Right cardiac atrium (tissue), 5 donors: ENCODE results near the gene AGMO. TPM values are rescaled to one million over a fixed set of nuclear protein-coding genes. Genes with fewer than 3 reads are reported as not detected.
A peak's percentile ranks its signal among the peaks of the same experiment; 100 is the strongest.
"Not testable (repeated sequence)": the region's sequence is repeated elsewhere in the genome, so short reads cannot be mapped to it uniquely, and the experiment has no call there.

Source experiments
- ATAC-seq, 2 donors: fragments of 200-7000 bp; cut with Tn5 transposase; one replicate each; pipeline versions ENCODE4 v1.8.0 to v1.9.1; 2020; ENCODE audit warnings: moderate library complexity in 2 of 2, mild to moderate bottlenecking in 1 of 2
- DNase-seq, 3 donors: peaks; one replicate each; pipeline ENCODE4 v3.0.0-alpha.2; 2020
- H3K27ac ChIP-seq: one replicate; pipeline ENCODE4 v1.5.1; 2013; ENCODE audit warnings: mild to moderate bottlenecking, low read length, control low read depth, moderate library complexity
- H3K27me3 ChIP-seq: one replicate; pipeline ENCODE4 v1.6.1; 2013; ENCODE audit not compliant: control insufficient read depth, insufficient read depth
- H3K4me1 ChIP-seq: one replicate; pipeline ENCODE4 v1.6.1; 2013; ENCODE audit warnings: low read length; ENCODE audit not compliant: control insufficient read depth, insufficient read depth
- H3K4me3 ChIP-seq: one replicate; pipeline ENCODE4 v1.5.1; 2013; ENCODE audit warnings: low read length, control low read depth
- H3K9me3 ChIP-seq: one replicate; pipeline ENCODE4 v1.6.1; 2013; ENCODE audit warnings: low read length; ENCODE audit not compliant: control insufficient read depth
- WGBS: extraction: QIAGEN DNeasy Blood & Tissue Kit; methylation state at CpG from one replicate; pipeline ENCODE4 v1.1.7; 2013; 5-methylcytosine and 5-hydroxymethylcytosine counted together
- intact Hi-C, 4 donors: fragments of 100-400 bp; cut with DNase I; formaldehyde crosslinking; loops; one replicate each; pipeline versions ENCODE4 v1.11.0 to v1.14.0; 2022 to 2023
- polyA plus RNA-seq: library from polyadenylated mRNA; stranded (reverse); fragments of 200-250 nt; gene quantifications from one replicate; pipeline ENCODE4 v1.2.3, GENCODE V29; 2013
- total RNA-seq, 4 donors: library from RNA; stranded (reverse); fragmentation: NEBNext Ultra II Directional; extraction: Animal tissue kit (Norgen Biotek cat#: 25700); gene quantifications; one replicate each; pipeline ENCODE4 v1.2.1, GENCODE V29; 2021
- donor health status: healthy with polysubstance abuse.
- donor health status: DM: no; HTN: yes; CAD: no.
- donor health status: DM: no; HTN: no; CAD: no.
- donor health status: DM: no; HTN: yes; CAD: no; lungs with severe emphysema.
- donor health status: DM: yes; HTN: yes; CAD: no.

AGMO gene
- total and polyA plus RNA-seq, 5 donors: 0.15 to 0.29 TPM; not detected in 3

- H3K4me3 ChIP-seq: no peak overlapping the region
- no peaks in the 10 kb centered on the region for H3K27me3 ChIP-seq
- H3K27ac ChIP-seq: no peak overlapping the region
- no peaks in the 10 kb centered on the region for H3K4me1 ChIP-seq
- no peak for DNase-seq
- intact Hi-C loops: no loop called here
- 84% methylated on average over 1 of the region's 1 CpG for WGBS
- ATAC-seq: no peak
- H3K9me3 ChIP-seq: no peaks in the 10 kb centered on the region
Observed at GRCh38 chr7:15543256-15543655, 18.6 kb downstream of the AGMO start.

GRCh38 chr7:15527648-15528047 is 34.2 kb downstream of the AGMO start:
- Histone ChIP-seq H3K4me1 (no peaks in the 10 kb centered on the region), H3K9me3 (no peaks in the 10 kb centered on the region), H3K4me3 (no peak overlapping the region), H3K27me3 (no peaks in the 10 kb centered on the region), H3K27ac (no peak overlapping the region)
- intact Hi-C loops: no loop called here
- ATAC-seq (no peak), DNase-seq (no peak)

DNA sequence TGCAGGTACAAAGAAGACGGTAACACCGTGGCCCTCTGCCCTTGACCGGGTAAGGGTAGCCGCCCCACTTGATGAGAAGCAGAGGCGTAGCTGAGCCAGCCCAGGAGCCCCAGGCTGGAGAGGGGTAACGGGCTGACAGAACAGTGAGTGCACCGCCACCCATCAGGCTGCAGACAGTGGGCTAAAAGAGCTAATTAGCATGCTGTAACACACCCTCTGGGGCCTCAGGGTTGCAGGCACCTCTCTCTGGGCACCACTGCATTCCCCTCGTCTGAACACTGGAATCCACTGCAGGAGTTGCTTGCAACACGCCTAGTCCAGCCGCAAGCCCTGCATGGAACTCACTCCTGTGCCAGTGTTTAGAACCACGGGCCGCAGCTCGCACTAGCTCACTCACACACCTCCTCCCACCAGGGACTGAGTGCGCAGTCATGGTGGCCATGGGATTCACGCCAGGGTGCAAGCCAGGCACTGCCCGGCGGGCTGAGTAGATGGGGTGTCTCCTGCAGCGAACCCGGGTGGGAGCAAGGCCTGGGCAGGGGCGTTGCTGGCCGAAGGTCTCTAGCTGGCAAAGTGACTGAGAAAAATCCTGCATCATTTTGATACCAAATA is 36.1 kb downstream of the AGMO start:
- DNase-seq: no peak

DNA sequence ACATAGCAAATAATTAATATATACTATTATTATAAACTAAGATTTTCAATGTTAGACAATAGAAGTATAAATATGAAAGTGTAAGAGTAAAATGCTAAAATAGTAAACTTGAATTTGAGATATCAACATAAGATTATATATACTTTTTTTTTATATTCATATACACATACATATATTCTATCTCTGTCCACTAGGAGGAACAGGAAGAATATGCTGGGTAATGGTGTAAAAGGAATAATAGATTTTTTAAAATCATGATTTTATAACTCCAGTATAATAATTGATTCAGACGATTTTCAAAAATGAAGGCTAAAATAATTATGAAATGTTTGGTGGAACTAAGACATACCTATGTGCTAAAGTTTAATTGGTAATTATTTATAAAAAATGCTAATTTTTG is 37.7 kb downstream of the AGMO start:
- Histone ChIP-seq H3K27me3 (no peaks in the 10 kb centered on the region), H3K9me3 (no peaks in the 10 kb centered on the region), H3K27ac (no peak overlapping the region), H3K4me3 (no peak overlapping the region), H3K4me1 (no peaks in the 10 kb centered on the region)
- intact Hi-C loops: no loop called here
- no peak for ATAC-seq
- WGBS: 91% methylated on average over 1 of the region's 1 CpG
- no peak for DNase-seq

More for the DNA sequence above, 36.1 kb downstream of the AGMO start:
- ATAC-seq: no peak
- intact Hi-C loops: no loop called here
- Histone ChIP-seq H3K4me3 (no peak overlapping the region), H3K27me3 (no peaks in the 10 kb centered on the region), H3K9me3 (no peaks in the 10 kb centered on the region), H3K27ac (no peak overlapping the region), H3K4me1 (no peaks in the 10 kb centered on the region)
- WGBS: 93% methylated on average over 21 of the region's 21 CpGs

DNA sequence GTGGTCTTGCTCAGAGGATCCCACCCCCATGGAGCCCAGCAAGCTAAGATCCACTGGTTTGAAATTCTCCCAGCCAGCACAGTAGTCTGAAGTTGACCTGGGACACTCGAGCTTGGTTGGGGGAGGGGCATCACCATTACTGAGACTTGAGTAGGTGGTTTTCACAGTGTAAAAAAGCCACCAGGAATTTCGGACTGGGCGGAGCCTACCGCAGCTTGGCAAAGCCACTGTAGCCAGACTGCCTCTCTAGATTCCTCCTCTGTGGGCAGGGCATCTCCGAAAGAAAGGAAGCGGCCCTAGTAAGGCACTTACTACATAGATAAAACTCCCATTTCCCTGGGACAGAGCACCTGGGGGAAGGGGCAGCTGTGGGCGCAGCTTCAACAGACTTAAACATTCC is 44.0 kb downstream of the AGMO start:
- 88% methylated on average over 7 of the region's 7 CpGs for WGBS
- H3K4me3 ChIP-seq, H3K4me1 ChIP-seq, H3K27ac ChIP-seq, intact Hi-C loops, H3K27me3 ChIP-seq, H3K9me3 ChIP-seq, ATAC-seq: not testable (repeated sequence)
- DNase-seq: peak in 1 of 3 donors; percentile 24

GRCh38 chr7:15515252-15515651 is 46.6 kb downstream of the AGMO start:
- ATAC-seq (no peak), DNase-seq (no peak)
- Histone ChIP-seq H3K4me3 (peak overlapping the region; percentile 26), H3K27me3 (no peaks in the 10 kb centered on the region), H3K4me1 (no peaks in the 10 kb centered on the region), H3K27ac (no peak overlapping the region), H3K9me3 (no peaks in the 10 kb centered on the region)
- WGBS: 23% methylated on average over 4 of the region's 4 CpGs
- intact Hi-C loops: no loop called here

- intact Hi-C loops: no loop called here
- H3K27me3 ChIP-seq: no peaks in the 10 kb centered on the region
- DNase-seq: no peak
- no peak for ATAC-seq
- H3K27ac ChIP-seq: no peak overlapping the region
- WGBS: 66% methylated on average over 3 of the region's 3 CpGs
- no peak overlapping the region for H3K4me3 ChIP-seq
- no peaks in the 10 kb centered on the region for H3K4me1 ChIP-seq
- no peaks in the 10 kb centered on the region for H3K9me3 ChIP-seq
Observed at GRCh38 chr7:15508258-15508657, 53.6 kb downstream of the AGMO start.

DNA sequence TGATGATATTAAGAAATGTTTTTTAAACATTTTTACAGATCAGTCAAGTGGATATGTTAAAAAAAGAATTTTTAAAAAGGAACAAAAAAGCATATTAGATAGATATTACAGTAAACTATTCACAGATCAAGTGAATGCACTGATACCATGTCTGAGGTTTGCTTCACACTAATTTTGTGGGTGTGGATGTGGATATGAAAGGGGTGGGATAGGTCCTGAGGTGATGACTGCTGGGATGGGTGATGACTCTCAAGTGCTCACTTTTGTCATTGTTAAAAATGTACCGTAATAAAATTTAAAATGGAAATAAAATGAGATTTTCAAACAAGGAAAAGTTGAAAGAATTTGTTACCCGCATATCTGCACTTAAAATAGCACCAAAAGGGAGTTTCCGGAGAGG is 54.1 kb downstream of the AGMO start:
- DNase-seq (no peak), ATAC-seq (no peak)
- 56% methylated on average over 3 of the region's 3 CpGs for WGBS
- Histone ChIP-seq H3K27me3 (no peaks in the 10 kb centered on the region), H3K9me3 (no peaks in the 10 kb centered on the region), H3K4me1 (no peaks in the 10 kb centered on the region), H3K4me3 (no peak overlapping the region), H3K27ac (no peak overlapping the region)
- intact Hi-C loops: no loop called here

DNA sequence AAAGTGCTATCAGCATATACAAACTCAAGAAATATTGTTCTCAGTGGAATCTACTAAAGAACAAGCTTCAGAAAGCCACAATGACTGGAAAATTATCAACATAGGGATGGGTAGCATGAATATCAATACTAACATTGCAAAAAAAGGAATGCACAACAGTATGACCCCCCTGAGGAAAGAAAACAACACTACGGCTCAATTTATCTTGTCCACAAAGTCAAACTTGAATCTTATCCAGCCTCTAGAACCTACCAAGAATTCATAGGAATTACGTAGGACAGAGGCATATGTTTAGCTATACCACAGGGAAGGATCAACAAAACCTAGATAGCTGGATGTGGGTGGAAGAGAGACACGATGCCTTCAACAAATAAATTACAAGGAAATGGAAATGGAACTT is 54.6 kb downstream of the AGMO start:
- no peak overlapping the region for H3K27ac ChIP-seq
- intact Hi-C loops: no loop called here
- 57% methylated on average over 3 of the region's 3 CpGs for WGBS

DNA sequence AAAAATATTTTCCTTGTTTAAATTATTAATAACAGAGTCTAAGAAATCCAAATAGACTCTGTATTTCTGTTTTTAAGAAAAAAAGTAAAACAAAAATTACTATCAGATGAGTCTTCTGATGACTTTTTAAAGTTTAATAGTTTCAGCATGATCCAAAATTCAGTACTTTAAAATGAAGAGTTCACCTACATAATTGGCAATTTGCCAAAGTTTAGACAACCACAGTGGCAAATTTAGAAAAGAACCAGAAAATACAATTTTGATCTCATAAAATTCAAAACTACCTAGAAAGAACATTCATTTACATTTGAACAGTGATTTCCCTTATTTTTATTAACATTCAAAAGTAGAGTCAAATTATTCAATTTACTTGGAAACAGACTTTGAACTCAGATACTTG is 56.1 kb downstream of the AGMO start:
- Histone ChIP-seq H3K27ac (no peak overlapping the region), H3K27me3 (no peaks in the 10 kb centered on the region), H3K9me3 (no peaks in the 10 kb centered on the region), H3K4me1 (no peaks in the 10 kb centered on the region), H3K4me3 (no peak overlapping the region)
- no peak for ATAC-seq
- no peak for DNase-seq
- intact Hi-C loops: no loop called here

More for the DNA sequence above, 54.6 kb downstream of the AGMO start:
- no peak overlapping the region for H3K4me3 ChIP-seq
- no peak for DNase-seq
- H3K4me1 ChIP-seq: no peaks in the 10 kb centered on the region
- no peaks in the 10 kb centered on the region for H3K27me3 ChIP-seq
- H3K9me3 ChIP-seq: no peaks in the 10 kb centered on the region
- ATAC-seq: no peak

GRCh38 chr7:15504351-15504750 is 57.5 kb downstream of the AGMO start:
- Histone ChIP-seq H3K4me1 (no peaks in the 10 kb centered on the region), H3K9me3 (no peaks in the 10 kb centered on the region), H3K27ac (no peak overlapping the region), H3K27me3 (no peaks in the 10 kb centered on the region), H3K4me3 (no peak overlapping the region)
- intact Hi-C loops: no loop called here
- no peak for ATAC-seq
- 67% methylated on average over 4 of the region's 4 CpGs for WGBS
- no peak for DNase-seq

- H3K4me1 ChIP-seq: no peaks in the 10 kb centered on the region
- 96% methylated on average over 3 of the region's 3 CpGs for WGBS
- no peaks in the 10 kb centered on the region for H3K9me3 ChIP-seq
- H3K27me3 ChIP-seq: no peaks in the 10 kb centered on the region
- no peak overlapping the region for H3K4me3 ChIP-seq
- intact Hi-C loops: no loop called here
- no peak for DNase-seq
- ATAC-seq: no peak
- H3K27ac ChIP-seq: no peak overlapping the region
Observed at GRCh38 chr7:15503603-15504290, 58.1 kb downstream of the AGMO start.
